Measurements from ENCODE around the gene ZNF462. TPM values are rescaled to one million over a fixed set of nuclear protein-coding genes. Genes with fewer than 3 reads are reported as not detected.

Gene ZNF462
- total and polyA plus RNA-seq, 4 donors, result 0.35 to 2.1 (median 1.4) TPM

GRCh38 chr9:106913276-106913675 is 50.3 kb downstream of the ZNF462 start:
- Histone ChIP-seq H3K4me1 (ENCODE audit: control insufficient read depth in 4 of 4, insufficient read depth in 4 of 4, low read length in 3 of 4) (no peaks in the 10 kb centered on the region), H3K27ac (ENCODE audit: low read depth in 1 of 2, low read length in 2 of 2) (no peak overlapping the region), H3K36me3 (ENCODE audit: control insufficient read depth in 4 of 4, insufficient read depth in 3 of 4, low read depth in 1 of 4, low read length in 3 of 4) (no peaks in the 10 kb centered on the region), H3K9me3 (ENCODE audit: control insufficient read depth in 4 of 4, low read length in 3 of 4) (no peaks in the 10 kb centered on the region), H3K9ac (ENCODE audit: low read depth in 1 of 2, low read length in 2 of 2) (no peak overlapping the region), H3K4me3 (ENCODE audit: low read depth in 1 of 3, low read length in 3 of 3) (no peak overlapping the region), H3K27me3 (ENCODE audit: control insufficient read depth in 4 of 4, insufficient read depth in 4 of 4, low read length in 3 of 4) (no peaks in the 10 kb centered on the region)
- TF ChIP-seq JUND (IDR thresholded peaks at IDR 0.05) (no peak), MAX (IDR thresholded peaks at IDR 0.05) (no peak), RAD21 (IDR thresholded peaks at IDR 0.05) (no peak), GABPA (IDR thresholded peaks at IDR 0.05 in 1 of 2, conservative IDR thresholded peaks at IDR 0.05 in 1 of 2) (no peak), HNF4G (IDR thresholded peaks at IDR 0.05) (no peak), CTCF (IDR thresholded peaks at IDR 0.05; ENCODE audit: low read depth, low read length, missing input control) (no peak), TAF1 (conservative IDR thresholded peaks at IDR 0.05) (no peak), HNF4A (conservative IDR thresholded peaks at IDR 0.05) (no peak), EGR1 (IDR thresholded peaks at IDR 0.05; ENCODE audit: low read depth in 2 of 2) (no peak), YY1 (IDR thresholded peaks at IDR 0.05) (no peak), FOXA1 (IDR thresholded peaks at IDR 0.05) (no peak), REST (IDR thresholded peaks at IDR 0.05) (no peak), ATF3 (IDR thresholded peaks at IDR 0.05) (no peak), ZBTB33 (IDR thresholded peaks at IDR 0.05) (no peak)
- 90% methylated on average over 5 of the region's 5 CpGs for WGBS
- DNase-seq (ENCODE audit: low spot score), result no peak

- H3K4me3 ChIP-seq (ENCODE audit: low read depth in 1 of 3, low read length in 3 of 3), result no peak overlapping the region
- H3K36me3 ChIP-seq (ENCODE audit: control insufficient read depth in 4 of 4, insufficient read depth in 3 of 4, low read depth in 1 of 4, low read length in 3 of 4), result no peaks in the 10 kb centered on the region
- no peak overlapping the region for H3K9ac ChIP-seq (ENCODE audit: low read depth in 1 of 2, low read length in 2 of 2)
- H3K4me1 ChIP-seq (ENCODE audit: control insufficient read depth in 4 of 4, insufficient read depth in 4 of 4, low read length in 3 of 4), result peaks cover 0 to 6% (median 5%) of the 10 kb centered on the region in 4 donors
- no peaks in the 10 kb centered on the region for H3K27me3 ChIP-seq (ENCODE audit: control insufficient read depth in 4 of 4, insufficient read depth in 4 of 4, low read length in 3 of 4)
- no peak for DNase-seq (ENCODE audit: low spot score)
- H3K27ac ChIP-seq (ENCODE audit: low read depth in 1 of 2, low read length in 2 of 2), result peak overlapping the region in 1 of 2 donors; percentile 39
- 81% methylated on average over 3 of the region's 3 CpGs for WGBS
- no peak for TF ChIP-seq REST (IDR thresholded peaks at IDR 0.05)
- TF ChIP-seq HNF4A (conservative IDR thresholded peaks at IDR 0.05), result no peak
- no peak for TF ChIP-seq NR2F2 (IDR thresholded peaks at IDR 0.05)
- no peak for TF ChIP-seq GABPA (IDR thresholded peaks at IDR 0.05 in 1 of 2, conservative IDR thresholded peaks at IDR 0.05 in 1 of 2)
- TF ChIP-seq RAD21 (IDR thresholded peaks at IDR 0.05), result no peak
- TF ChIP-seq JUND (IDR thresholded peaks at IDR 0.05), result no peak
- TF ChIP-seq YY1 (IDR thresholded peaks at IDR 0.05), result no peak
- TF ChIP-seq ATF3 (IDR thresholded peaks at IDR 0.05), result no peak
- TF ChIP-seq FOXA1 (IDR thresholded peaks at IDR 0.05), result no peak
- no peak for TF ChIP-seq SP1 (IDR thresholded peaks at IDR 0.05)
- no peak for TF ChIP-seq FOXA2 (IDR thresholded peaks at IDR 0.05)
- TF ChIP-seq MAX (IDR thresholded peaks at IDR 0.05), result no peak
- H3K9me3 ChIP-seq (ENCODE audit: control insufficient read depth in 4 of 4, low read length in 3 of 4), result no peaks in the 10 kb centered on the region
These were observed 52.9 kb downstream of the ZNF462 start for GRCh38 chr9:106915851-106916250.

All from liver (tissue), 9 donors.